ENCODE data around the gene AGAP1.

- TF ChIP-seq, protein P1, sequence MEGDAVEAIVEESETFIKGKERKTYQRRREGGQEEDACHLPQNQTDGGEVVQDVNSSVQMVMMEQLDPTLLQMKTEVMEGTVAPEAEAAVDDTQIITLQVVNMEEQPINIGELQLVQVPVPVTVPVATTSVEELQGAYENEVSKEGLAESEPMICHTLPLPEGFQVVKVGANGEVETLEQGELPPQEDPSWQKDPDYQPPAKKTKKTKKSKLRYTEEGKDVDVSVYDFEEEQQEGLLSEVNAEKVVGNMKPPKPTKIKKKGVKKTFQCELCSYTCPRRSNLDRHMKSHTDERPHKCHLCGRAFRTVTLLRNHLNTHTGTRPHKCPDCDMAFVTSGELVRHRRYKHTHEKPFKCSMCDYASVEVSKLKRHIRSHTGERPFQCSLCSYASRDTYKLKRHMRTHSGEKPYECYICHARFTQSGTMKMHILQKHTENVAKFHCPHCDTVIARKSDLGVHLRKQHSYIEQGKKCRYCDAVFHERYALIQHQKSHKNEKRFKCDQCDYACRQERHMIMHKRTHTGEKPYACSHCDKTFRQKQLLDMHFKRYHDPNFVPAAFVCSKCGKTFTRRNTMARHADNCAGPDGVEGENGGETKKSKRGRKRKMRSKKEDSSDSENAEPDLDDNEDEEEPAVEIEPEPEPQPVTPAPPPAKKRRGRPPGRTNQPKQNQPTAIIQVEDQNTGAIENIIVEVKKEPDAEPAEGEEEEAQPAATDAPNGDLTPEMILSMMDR (IDR thresholded peaks at IDR 0.05; ENCODE audit: low read depth, low read length, poor library complexity, severe bottlenecking): no peak
- TF ChIP-seq EZH2phosphoT487 (IDR thresholded peaks at IDR 0.05; ENCODE audit: borderline replicate concordance, low read length): no peak
Observed at GRCh38 chr2:235762832-235763598, 269.2 kb downstream of the AGAP1 start.

Measured in DOHH2 (cell line).